C4-2B (cell line): Measurements from ENCODE around the gene HSCB.

Experiments
- H3K27ac ChIP-seq: fragments of 450-650 bp; 2 replicates; pipeline ENCODE4 v1.5.1; 2017
- CTCF ChIP-seq: fragments of 450-650 bp; conservative IDR thresholded peaks from 2 replicates; pipeline ENCODE4 v1.5.1; 2017; ENCODE audit warnings: mild to moderate bottlenecking
- ZFX ChIP-seq: fragments of 450-650 bp; IDR thresholded peaks from 2 replicates; pipeline ENCODE4 v1.6.1; 2017

The HSCB gene

GRCh38 chr22:28711341-28711740, 30.5 kb upstream of the HSCB start:
- no peak overlapping the region for H3K27ac ChIP-seq
- TF ChIP-seq CTCF (no peak), ZFX (no peak)

- no peak overlapping the region for H3K27ac ChIP-seq
These were observed 29.7 kb upstream of the HSCB start for GRCh38 chr22:28711820-28712777.

GRCh38 chr22:28714043-28714628, 27.7 kb upstream of the HSCB start:
- H3K27ac ChIP-seq, result no peak overlapping the region

More at GRCh38 chr22:28711820-28712777, 29.7 kb upstream of the HSCB start:
- TF ChIP-seq ZFX (no peak), CTCF (no peak)

GRCh38 chr22:28715611-28716010, 26.2 kb upstream of the HSCB start:
- no peak for TF ChIP-seq CTCF
- no peak for TF ChIP-seq ZFX
- H3K27ac ChIP-seq, result no peak overlapping the region

More at GRCh38 chr22:28714043-28714628, 27.7 kb upstream of the HSCB start:
- TF ChIP-seq ZFX (no peak), CTCF (no peak)

GRCh38 chr22:28716686-28717085, 25.2 kb upstream of the HSCB start:
- TF ChIP-seq ZFX (no peak), CTCF (no peak)
- H3K27ac ChIP-seq, result no peak overlapping the region

GRCh38 chr22:28718044-28718443, 23.8 kb upstream of the HSCB start:
- TF ChIP-seq CTCF (no peak), ZFX (no peak)
- H3K27ac ChIP-seq, result no peak overlapping the region

- H3K27ac ChIP-seq, result no peak overlapping the region
- TF ChIP-seq CTCF, result no peak
- TF ChIP-seq ZFX, result no peak
These were observed 13.8 kb upstream of the HSCB start for GRCh38 chr22:28728002-28728401.
